Inflammatory macrophage treated with lipopolysaccharide for 1 hour (primary cell): Measurements from ENCODE around the gene PALM2AKAP2.

Source experiments
- DNase-seq, 2 donors: peaks; one replicate each; pipeline ENCODE4 v3.0.0-alpha.2; 2020 to 2022

Gene PALM2AKAP2

DNA sequence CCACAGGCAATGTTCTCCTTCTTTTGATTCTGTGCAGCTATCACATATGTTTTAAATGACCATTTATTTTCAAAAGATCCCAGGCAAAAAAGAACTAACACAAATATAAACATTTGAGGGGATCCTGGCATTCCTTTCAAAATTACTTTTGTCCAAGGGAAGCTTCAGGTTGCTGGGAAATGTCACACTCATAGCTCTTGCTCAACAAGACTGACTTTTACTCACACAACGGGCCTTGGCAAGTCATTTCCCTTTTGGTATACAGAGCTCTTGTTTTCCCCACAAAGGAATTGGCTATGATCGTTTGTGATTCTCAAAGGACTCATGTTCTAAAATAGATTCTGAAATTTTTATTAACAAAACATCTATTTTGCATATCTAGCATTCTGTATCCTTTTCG, 4.5 kb upstream of the PALM2AKAP2 start:
- no peak for DNase-seq

GRCh38 chr9:109776391-109776790, 3.6 kb upstream of the PALM2AKAP2 start:
- DNase-seq, result no peak

DNA sequence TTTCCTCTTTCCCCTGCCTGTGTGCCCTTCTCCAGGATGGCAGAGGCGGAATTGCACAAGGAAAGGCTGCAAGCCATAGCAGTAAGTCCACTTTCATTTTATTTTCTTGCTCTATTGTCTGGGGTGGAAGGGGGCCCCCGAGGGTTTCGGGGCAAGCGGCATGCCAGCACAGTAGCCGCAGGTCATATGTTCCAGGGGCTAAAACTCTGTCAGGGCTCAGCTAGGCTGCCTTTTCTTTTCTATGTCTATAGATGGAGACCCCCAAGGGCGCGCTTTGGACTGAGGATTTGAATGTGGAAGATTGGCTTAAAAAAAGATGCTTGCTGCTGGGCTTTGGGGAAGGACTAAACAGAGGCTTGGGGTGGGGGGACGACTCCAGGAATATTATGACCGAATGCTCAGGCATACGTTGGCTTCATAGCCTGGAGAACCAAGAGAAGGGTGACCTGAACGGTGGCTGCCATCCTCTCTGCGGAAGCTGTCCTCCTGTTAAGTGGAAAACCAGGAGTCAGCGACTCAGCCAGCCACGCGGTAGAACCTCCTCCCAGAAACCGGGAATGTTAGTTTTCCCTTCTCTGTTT, 545 bp downstream of the PALM2AKAP2 start:
- no peak for DNase-seq

DNA sequence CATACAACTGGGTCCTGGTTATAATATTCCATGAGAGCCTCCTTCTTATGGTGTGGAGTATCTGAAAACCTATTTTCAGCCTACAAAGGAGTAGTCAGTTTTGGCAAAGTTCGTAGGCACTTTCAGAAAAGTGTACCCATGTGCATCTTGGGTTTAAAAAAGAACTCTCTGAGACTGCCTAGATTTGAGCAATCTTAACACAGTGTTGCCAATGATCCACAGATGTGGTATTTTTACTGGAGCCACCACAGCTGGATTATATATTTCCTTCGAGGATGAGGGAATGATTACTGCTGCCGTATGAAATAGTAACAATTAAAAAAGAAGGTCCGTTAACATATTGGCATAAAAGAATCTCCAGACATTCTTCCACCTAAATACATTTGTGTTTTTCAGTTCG, 1.1 kb downstream of the PALM2AKAP2 start:
- DNase-seq, result no peak

DNA sequence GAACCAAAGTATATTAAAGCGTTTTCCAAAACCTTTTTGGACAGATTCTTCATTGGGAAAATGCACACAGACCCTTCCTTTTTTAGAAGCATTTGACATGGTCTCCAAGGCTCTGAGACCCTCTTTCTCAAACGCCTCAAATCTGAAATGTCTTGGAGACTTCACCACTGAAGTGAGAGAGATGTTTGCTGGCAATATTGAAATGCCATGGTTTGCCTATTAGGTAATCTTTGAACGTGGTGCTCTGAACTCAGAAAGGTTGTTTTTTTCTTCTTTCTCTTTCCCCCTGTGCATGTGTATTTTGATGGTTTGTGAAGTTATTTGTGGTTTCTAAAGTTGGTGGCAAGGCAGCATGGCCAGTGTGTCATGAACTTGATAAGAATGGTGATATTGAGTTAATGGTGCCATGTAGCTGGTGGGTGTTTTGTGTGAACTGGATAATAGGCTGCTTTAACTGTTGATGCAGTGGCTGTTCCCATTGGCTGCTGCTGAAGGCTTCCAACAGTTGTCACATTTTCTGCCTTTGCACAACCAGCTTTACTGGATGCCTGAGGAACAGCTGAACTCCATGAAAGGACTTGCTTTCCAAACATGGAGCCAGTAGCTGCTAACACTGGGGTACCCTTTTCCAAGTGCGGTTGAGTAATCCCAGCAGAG, 1.7 kb downstream of the PALM2AKAP2 start:
- DNase-seq, result no peak

DNA sequence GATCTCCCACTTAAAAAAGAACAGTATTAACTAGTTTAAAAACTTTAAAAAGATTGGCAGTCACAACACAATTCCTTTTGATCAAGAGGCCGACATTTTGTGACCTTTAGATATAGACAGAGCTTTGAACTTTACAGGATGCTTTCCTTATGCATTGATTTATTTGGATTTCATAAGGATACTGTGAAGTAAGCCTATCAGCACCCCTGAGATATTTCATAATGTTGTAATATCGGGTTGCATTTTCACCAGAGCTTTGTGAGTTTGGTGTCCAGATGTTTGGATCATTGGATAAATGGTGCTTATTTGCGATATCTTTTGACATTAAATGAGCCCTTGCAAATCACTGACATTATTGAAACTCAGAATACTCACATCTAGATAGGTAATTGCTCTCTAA, 7.7 kb downstream of the PALM2AKAP2 start:
- DNase-seq, result no peak

DNA sequence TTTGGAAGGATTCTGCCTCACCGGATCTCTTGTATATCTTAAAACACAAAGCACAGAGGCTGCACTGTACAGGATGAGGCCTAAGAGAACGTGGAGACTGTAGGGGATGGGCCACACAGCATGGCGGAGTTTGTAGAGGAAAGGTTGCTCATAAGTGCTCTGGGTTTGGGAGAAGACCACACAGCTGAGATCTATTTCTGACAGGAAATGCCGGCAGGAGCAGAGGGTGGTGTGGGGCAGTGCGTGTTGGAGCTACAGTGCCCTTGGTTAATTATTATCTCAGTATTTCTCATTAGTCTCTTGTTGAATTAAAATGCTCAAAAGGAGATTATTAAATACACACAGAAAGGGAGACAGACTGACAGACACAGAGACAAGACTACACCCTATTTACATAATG, 9.6 kb downstream of the PALM2AKAP2 start:
- DNase-seq, result no peak

GRCh38 chr9:109789971-109790370, 10.0 kb downstream of the PALM2AKAP2 start:
- DNase-seq, result no peak

DNA sequence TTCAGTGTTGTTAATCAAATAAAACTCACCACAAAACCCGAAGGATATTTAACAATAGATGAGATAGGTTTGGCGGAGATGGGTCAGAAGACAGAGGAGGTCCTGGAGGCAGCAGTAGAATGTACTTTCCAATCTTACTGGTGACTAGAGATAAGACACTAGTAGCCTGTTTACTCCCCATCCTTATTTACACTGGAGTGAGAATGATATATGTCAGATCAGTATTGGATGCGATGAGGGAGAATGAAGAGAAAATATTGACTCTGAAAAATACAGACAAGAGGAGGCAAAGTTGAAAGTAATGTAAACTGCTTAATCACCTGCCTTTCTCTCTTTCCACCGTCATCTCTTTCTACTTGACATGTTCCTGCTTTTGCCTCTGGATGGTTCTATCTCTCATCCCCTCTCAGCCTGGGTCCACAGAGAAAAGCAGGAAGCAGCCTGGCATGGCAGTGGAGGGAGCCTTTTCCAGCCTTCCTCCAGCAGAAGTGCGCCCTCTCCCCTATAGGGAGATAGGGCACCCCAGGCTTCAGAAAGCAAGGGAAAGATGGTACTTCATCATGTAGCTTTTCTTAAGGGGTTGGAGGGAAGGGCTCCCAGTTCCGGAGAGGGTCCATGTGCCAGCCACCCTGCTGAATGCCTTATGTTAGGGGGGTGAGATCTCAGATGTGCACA, 11.1 kb downstream of the PALM2AKAP2 start:
- no peak for DNase-seq

DNA sequence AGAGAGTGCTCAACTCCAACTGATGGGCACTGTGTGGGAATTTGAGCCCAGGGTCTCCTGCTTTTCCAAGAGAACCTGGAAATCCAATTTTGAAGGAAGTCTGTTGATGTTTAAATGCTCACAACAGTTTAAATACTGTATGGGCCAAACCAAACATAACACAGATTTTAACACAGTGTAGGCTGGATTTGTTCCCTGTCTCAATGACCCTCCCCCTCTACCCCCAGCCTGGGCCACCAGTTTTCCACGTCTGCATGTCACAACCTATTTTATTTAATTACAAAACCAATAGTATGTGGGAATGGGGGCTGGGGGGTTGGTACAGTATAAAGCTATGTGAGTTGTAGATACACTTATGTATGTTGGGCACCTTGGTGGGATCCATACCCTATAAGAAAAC, 11.7 kb downstream of the PALM2AKAP2 start:
- DNase-seq, result no peak

DNA sequence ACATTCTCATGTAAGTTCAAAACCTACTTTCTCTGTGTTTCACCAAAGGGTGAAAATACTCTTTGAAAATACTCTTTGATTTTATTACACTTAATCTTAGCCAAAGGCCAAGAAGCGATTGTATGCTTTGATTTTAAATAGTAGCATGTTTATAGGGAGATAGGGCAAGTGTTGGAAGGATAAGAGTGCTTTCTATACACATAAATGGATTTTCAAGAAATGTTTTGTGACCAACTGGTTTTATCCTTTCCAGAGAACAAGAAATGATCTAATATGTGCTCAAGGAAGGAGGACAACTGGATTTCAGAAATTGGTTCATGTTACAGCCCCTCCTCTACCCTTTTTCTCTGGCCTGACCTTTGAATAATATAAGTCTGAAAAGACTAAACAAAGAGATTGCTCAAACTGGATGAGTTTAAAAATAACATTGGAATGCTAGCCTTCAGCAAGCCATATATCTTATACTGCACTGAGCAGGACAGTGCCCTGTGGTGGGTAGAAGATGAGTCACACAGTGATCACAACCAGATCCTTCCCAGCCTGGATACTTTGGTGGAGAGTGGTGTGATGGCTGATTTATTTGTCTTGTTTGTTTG, 13.1 kb downstream of the PALM2AKAP2 start:
- DNase-seq, result no peak

DNA sequence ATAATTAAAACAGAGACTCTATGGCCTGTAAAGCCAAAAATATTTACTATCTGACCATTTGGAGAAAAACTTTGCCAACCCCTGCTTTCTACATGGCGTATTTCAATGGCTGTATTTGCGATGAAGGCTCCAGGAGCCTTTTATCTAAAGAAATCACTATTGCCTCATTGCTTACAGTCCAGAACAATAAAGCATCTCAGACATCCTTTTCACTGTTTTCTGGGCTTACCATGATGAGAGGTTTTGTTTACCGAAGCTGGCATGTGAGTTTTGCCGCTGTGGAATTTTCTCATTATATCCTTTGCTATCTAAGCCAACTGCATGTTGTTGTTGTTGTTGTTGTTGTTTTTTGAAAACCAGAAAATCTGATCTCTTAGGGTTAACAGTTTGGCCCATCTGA, 13.9 kb downstream of the PALM2AKAP2 start:
- no peak for DNase-seq

DNA sequence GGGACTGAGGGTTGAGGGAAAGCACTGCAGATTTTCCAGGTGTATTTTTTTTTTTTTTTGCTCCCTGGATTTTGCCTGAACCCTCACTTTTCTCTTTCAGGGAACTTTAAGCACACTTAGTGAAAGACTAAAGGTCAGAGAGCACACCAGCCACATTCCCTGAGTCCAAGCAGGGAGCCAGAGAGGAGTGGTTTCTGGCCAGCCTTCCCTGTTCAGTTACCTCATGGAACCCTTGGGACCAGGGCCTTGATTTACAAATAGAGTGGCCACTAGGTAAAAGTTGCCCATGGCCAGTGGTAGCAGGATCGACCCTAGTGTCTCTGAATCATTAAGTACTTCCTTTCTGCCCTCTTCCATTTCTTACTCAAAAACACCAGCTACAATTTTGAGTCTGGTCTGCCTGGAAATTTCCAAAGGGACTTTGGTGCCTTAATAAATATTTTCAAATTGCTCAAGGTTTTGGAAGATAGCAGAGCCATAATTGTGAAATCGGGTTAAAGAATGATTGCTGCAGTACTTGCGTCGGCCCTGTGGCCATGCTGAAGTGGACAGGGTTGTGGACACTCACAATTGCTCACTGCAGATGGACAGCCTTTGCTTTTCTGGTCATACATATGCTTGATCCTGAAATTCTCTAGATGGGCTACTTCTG, 14.5 kb downstream of the PALM2AKAP2 start:
- DNase-seq, result no peak

DNA sequence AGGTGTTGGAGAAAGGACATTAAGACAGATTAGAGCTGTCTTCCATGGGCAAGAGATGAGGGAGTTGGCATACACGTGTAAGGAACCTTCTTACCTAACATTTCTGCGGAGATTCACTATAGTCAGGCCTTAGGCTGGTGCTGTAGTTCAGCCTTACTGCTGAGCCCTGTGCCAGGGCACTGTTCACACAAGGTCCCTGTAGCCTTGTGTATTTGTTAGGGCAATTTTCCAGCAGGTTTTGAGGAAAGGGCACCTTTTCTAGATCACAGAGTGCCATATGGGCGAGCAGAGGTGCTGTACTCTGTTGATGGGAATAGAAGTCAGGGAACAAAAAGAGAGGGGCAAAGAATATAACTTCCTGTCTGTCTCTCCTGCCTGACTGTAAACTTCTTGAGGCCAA, 15.6 kb downstream of the PALM2AKAP2 start:
- DNase-seq, result no peak

GRCh38 chr9:109796078-109796477, 16.1 kb downstream of the PALM2AKAP2 start:
- no peak for DNase-seq

- DNase-seq, result no peak
Measured at GRCh38 chr9:109797006-109797405, 17.0 kb downstream of the PALM2AKAP2 start.

GRCh38 chr9:109797509-109797908, 17.5 kb downstream of the PALM2AKAP2 start:
- DNase-seq, result no peak

- no peak for DNase-seq
Measured at GRCh38 chr9:109799141-109799540, 19.1 kb downstream of the PALM2AKAP2 start.

DNA sequence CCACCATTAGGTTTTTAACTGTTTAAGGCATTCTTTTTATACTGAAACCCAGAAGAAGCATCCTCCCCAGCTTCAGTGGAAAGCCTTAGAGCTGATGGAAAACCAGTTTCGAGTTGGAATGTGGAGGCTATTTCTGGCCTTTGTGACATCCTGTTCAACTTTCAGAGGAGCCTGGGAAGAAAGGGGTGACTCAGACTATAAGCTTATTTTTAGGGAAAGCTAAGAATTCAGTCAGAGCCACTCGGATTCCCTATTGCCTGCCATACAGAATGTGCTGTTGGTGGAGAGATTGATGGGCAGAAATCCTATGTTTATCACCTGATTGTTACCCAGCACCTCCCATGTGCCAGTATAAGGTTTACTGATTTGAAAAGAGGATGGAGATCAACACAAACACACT, 19.8 kb downstream of the PALM2AKAP2 start:
- no peak for DNase-seq

DNA sequence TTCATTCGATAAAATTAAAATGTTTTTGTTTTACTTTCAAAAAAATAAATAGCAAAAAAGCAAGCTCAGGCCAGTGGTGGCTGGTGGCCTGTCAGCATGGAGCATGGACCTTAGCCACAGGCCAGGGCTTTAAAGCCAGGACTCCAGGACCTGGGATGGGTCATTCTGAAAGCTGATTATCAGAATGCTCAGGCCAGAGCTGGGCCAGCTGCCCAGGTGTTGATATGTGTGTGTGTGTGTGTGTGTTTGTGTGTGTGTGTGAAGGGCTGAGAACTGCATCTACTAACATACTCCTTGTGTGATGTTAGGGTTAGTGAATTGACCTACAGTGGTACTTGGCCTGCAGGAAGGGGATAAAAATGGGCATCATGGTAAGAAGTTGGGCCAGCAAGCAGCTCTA, 21.5 kb downstream of the PALM2AKAP2 start:
- DNase-seq, result no peak

DNA sequence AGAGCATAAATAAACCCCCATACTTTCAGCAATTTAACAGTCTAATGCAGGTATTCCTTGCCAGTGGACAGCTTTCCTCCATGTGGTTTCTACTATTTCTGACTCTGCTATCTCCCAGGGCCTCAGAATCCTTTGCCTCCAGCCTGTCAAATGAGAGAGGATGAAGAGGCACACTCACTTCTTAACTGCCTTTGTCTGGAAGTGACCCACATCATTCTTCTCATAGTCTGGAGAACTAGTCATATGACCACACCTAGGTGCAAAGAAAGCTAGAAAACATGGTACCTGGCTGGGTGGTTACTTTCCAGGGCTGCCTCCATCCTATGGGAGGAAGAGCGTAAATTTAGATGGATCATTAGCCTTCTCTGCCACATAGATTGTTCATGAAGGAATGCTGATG, 22.5 kb downstream of the PALM2AKAP2 start:
- no peak for DNase-seq

GRCh38 chr9:109805050-109805449, 25.1 kb downstream of the PALM2AKAP2 start:
- no peak for DNase-seq

GRCh38 chr9:109806506-109807115, 26.6 kb downstream of the PALM2AKAP2 start:
- no peak for DNase-seq
